ENCODE data around the gene CANX. TPM values are rescaled to one million over a fixed set of nuclear protein-coding genes. Genes with fewer than 3 reads are reported as not detected.

CANX gene
- total RNA-seq, 1 donor from 2014 or later = 403 TPM

- Histone ChIP-seq H2AFZ (replicated peaks) (no peak overlapping the region), H3K4me3 (no peak overlapping the region), H3K9me3 (ENCODE audit: low read depth) (no peaks in the 10 kb centered on the region), H3K4me1 (no peaks in the 10 kb centered on the region), H3K4me2 (no peak overlapping the region), H3K79me2 (ENCODE audit: low read depth) (peaks cover 5% of the 10 kb centered on the region), H3F3A (ENCODE audit: low read depth) (peaks cover 14% of the 10 kb centered on the region), H3K27me3 (no peaks in the 10 kb centered on the region), H4K20me1 (ENCODE audit: low read depth) (peaks cover 4% of the 10 kb centered on the region), H3K9ac (no peak overlapping the region), H3K27ac (no peak overlapping the region), H3K36me3 (peaks cover 54% of the 10 kb centered on the region)
- Mint-ChIP-seq H3K36me3 (peaks cover 52% of the 10 kb centered on the region), H3K4me1 (no peaks in the 10 kb centered on the region), H3K9me3 (no peaks in the 10 kb centered on the region), H3K4me3 (no peak overlapping the region), H3K27ac (no peak overlapping the region), H3K27me3 (ENCODE audit: insufficient read depth, low read depth) (peaks cover 2% of the 10 kb centered on the region)
- no peak for TF ChIP-seq EZH2 (IDR thresholded peaks at IDR 0.05)
- TF ChIP-seq, protein P1, sequence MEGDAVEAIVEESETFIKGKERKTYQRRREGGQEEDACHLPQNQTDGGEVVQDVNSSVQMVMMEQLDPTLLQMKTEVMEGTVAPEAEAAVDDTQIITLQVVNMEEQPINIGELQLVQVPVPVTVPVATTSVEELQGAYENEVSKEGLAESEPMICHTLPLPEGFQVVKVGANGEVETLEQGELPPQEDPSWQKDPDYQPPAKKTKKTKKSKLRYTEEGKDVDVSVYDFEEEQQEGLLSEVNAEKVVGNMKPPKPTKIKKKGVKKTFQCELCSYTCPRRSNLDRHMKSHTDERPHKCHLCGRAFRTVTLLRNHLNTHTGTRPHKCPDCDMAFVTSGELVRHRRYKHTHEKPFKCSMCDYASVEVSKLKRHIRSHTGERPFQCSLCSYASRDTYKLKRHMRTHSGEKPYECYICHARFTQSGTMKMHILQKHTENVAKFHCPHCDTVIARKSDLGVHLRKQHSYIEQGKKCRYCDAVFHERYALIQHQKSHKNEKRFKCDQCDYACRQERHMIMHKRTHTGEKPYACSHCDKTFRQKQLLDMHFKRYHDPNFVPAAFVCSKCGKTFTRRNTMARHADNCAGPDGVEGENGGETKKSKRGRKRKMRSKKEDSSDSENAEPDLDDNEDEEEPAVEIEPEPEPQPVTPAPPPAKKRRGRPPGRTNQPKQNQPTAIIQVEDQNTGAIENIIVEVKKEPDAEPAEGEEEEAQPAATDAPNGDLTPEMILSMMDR (IDR thresholded peaks at IDR 0.05) = no peak
- TF ChIP-seq EZH2phosphoT487 (IDR thresholded peaks at IDR 0.05) = no peak
- no peak for DNase-seq (ENCODE audit: low spot score)
These were observed 21.5 kb downstream of the CANX start for GRCh38 chr5:179720222-179720621.

- H2AFZ ChIP-seq (replicated peaks) = no peak overlapping the region
- peaks cover 5% of the 10 kb centered on the region for H4K20me1 ChIP-seq (ENCODE audit: low read depth)
- no peak overlapping the region for H3K27ac Mint-ChIP-seq
- peaks cover 5% of the 10 kb centered on the region for H3K79me2 ChIP-seq (ENCODE audit: low read depth)
- no peaks in the 10 kb centered on the region for H3K4me1 Mint-ChIP-seq
- H3K4me3 Mint-ChIP-seq = no peak overlapping the region
- H3K4me2 ChIP-seq = no peak overlapping the region
- H3K4me3 ChIP-seq = no peak overlapping the region
- peaks cover 40% of the 10 kb centered on the region for H3K36me3 Mint-ChIP-seq
- TF ChIP-seq, protein P1 (IDR thresholded peaks at IDR 0.05) = no peak
- TF ChIP-seq EZH2phosphoT487 (IDR thresholded peaks at IDR 0.05) (no peak), EZH2 (IDR thresholded peaks at IDR 0.05) (no peak)
- H3K27ac ChIP-seq = no peak overlapping the region
- no peaks in the 10 kb centered on the region for H3K27me3 Mint-ChIP-seq (ENCODE audit: insufficient read depth, low read depth)
- H3K36me3 ChIP-seq = peaks cover 58% of the 10 kb centered on the region
- no peaks in the 10 kb centered on the region for H3K27me3 ChIP-seq
- DNase-seq (ENCODE audit: low spot score) = no peak
- H3F3A ChIP-seq (ENCODE audit: low read depth) = peaks cover 44% of the 10 kb centered on the region
- H3K9ac ChIP-seq = no peak overlapping the region
- no peaks in the 10 kb centered on the region for H3K9me3 Mint-ChIP-seq
- H3K4me1 ChIP-seq = no peaks in the 10 kb centered on the region
- H3K9me3 ChIP-seq (ENCODE audit: low read depth) = no peaks in the 10 kb centered on the region
These were observed 25.4 kb downstream of the CANX start for GRCh38 chr5:179724163-179724562.

DNA sequence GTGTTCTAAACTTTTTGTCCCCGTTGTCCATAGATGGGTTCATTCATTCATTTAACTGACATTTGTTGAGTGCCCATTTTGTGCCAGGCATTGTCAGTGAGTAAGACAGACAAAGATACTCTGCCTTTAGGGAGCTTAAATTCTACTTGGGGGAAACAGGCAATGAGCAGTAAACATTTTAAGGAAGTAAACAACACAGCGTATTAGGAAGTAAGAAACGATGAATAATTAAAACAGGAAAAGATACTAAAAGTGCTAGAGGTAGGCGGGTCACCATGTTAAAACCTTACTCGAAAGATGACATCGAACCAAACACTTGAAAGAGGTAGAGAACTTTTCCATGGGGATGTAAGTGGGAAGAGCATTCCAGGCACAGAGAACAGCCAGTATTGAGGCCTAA is 28.3 kb downstream of the CANX start:
- H3F3A ChIP-seq (ENCODE audit: low read depth) = peaks cover 70% of the 10 kb centered on the region
- no peaks in the 10 kb centered on the region for H3K27me3 ChIP-seq
- no peak for DNase-seq (ENCODE audit: low spot score)
- TF ChIP-seq EZH2 (IDR thresholded peaks at IDR 0.05) (no peak), EZH2phosphoT487 (IDR thresholded peaks at IDR 0.05) (no peak)
- TF ChIP-seq, protein P1 (IDR thresholded peaks at IDR 0.05) = no peak
- H3K4me2 ChIP-seq = no peak overlapping the region
- no peaks in the 10 kb centered on the region for H3K9me3 ChIP-seq (ENCODE audit: low read depth)
- H3K79me2 ChIP-seq (ENCODE audit: low read depth) = no peaks in the 10 kb centered on the region
- peaks cover 2% of the 10 kb centered on the region for H3K27me3 Mint-ChIP-seq (ENCODE audit: insufficient read depth, low read depth)
- H3K36me3 Mint-ChIP-seq = peaks cover 34% of the 10 kb centered on the region
- no peaks in the 10 kb centered on the region for H3K9me3 Mint-ChIP-seq
- no peaks in the 10 kb centered on the region for H3K4me1 ChIP-seq
- H3K36me3 ChIP-seq = peaks cover 57% of the 10 kb centered on the region
- no peak overlapping the region for H2AFZ ChIP-seq (replicated peaks)
- H3K9ac ChIP-seq = no peak overlapping the region
- H3K4me1 Mint-ChIP-seq = peaks cover 2% of the 10 kb centered on the region
- H3K27ac ChIP-seq = no peak overlapping the region
- H3K4me3 Mint-ChIP-seq = no peak overlapping the region
- H3K27ac Mint-ChIP-seq = no peak overlapping the region
- H3K4me3 ChIP-seq = no peak overlapping the region
- H4K20me1 ChIP-seq (ENCODE audit: low read depth) = peaks cover 8% of the 10 kb centered on the region
